ENCODE data around the gene RTN4R. TPM values are rescaled to one million over a fixed set of nuclear protein-coding genes. Genes with fewer than 3 reads are reported as not detected.
"Not testable (repeated sequence)": the region's sequence is repeated elsewhere in the genome, so short reads cannot be mapped to it uniquely, and the experiment has no call there.

The RTN4R gene
- total RNA-seq, 1 experiment from 2014 or later: 11.1 TPM

GRCh38 chr22:20280866-20281265 lies 12.7 kb upstream of the RTN4R start:
- no peaks in the 10 kb centered on the region for H3K9me3 ChIP-seq
- BruUV-seq (replicated peaks): no TSS peak
- Mint-ChIP-seq H3K9me3 (ENCODE audit: unreplicated experiment) (no peaks in the 10 kb centered on the region), H3K27me3 (ENCODE audit: insufficient read depth, unreplicated experiment) (peaks cover 7% of the 10 kb centered on the region), H3K4me1 (ENCODE audit: low read depth, unreplicated experiment) (no peaks in the 10 kb centered on the region), H3K36me3 (ENCODE audit: insufficient read depth, unreplicated experiment) (no peaks in the 10 kb centered on the region), H3K27ac (ENCODE audit: unreplicated experiment) (no peak overlapping the region), H3K4me3 (ENCODE audit: unreplicated experiment) (no peak overlapping the region)
- POLR2A ChIA-PET: no interaction called here
- H3K4me1 ChIP-seq: no peaks in the 10 kb centered on the region
- no peak overlapping the region for H3K4me3 ChIP-seq (ENCODE audit: low read depth, low read length)
- intact Hi-C loops (cut with micrococcal nuclease; ENCODE audit: unreplicated experiment): no loop called here
- DNase-seq: no peak
- CTCF ChIA-PET: no interaction called here
- no peaks in the 10 kb centered on the region for H3K27me3 ChIP-seq (replicated peaks; ENCODE audit: control insufficient read depth, insufficient read depth, low read length)
- H3K36me3 ChIP-seq (ENCODE audit: control insufficient read depth, insufficient read depth, low read length): no peaks in the 10 kb centered on the region
- no peak for TF ChIP-seq CTCF (IDR thresholded peaks at IDR 0.05; ENCODE audit: insufficient read depth in 1 of 2, low read depth in 1 of 2, low read length in 1 of 2, severe bottlenecking in 1 of 2, unreplicated experiment in 1 of 2)

GRCh38 chr22:20280163-20280562 lies 12.0 kb upstream of the RTN4R start:
- H3K4me1 Mint-ChIP-seq (ENCODE audit: low read depth, unreplicated experiment); H3K27me3 Mint-ChIP-seq (ENCODE audit: insufficient read depth, unreplicated experiment); H3K4me3 Mint-ChIP-seq (ENCODE audit: unreplicated experiment); H3K9me3 ChIP-seq; H3K27ac Mint-ChIP-seq (ENCODE audit: unreplicated experiment); H3K4me1 ChIP-seq; intact Hi-C loops (cut with micrococcal nuclease; ENCODE audit: unreplicated experiment); POLR2A ChIA-PET; DNase-seq; H3K9me3 Mint-ChIP-seq (ENCODE audit: unreplicated experiment); CTCF ChIA-PET; H3K27me3 ChIP-seq (replicated peaks; ENCODE audit: control insufficient read depth, insufficient read depth, low read length); BruUV-seq (replicated peaks); H3K36me3 ChIP-seq (ENCODE audit: control insufficient read depth, insufficient read depth, low read length); H3K36me3 Mint-ChIP-seq (ENCODE audit: insufficient read depth, unreplicated experiment); H3K4me3 ChIP-seq (ENCODE audit: low read depth, low read length): not testable (repeated sequence)

- Histone ChIP-seq H3K4me1 (no peaks in the 10 kb centered on the region), H3K4me3 (ENCODE audit: low read depth, low read length) (no peak overlapping the region), H3K9me3 (no peaks in the 10 kb centered on the region), H3K36me3 (ENCODE audit: control insufficient read depth, insufficient read depth, low read length) (no peaks in the 10 kb centered on the region), H3K27me3 (replicated peaks; ENCODE audit: control insufficient read depth, insufficient read depth, low read length) (no peaks in the 10 kb centered on the region)
- Mint-ChIP-seq H3K36me3 (ENCODE audit: insufficient read depth, unreplicated experiment) (no peaks in the 10 kb centered on the region), H3K9me3 (ENCODE audit: unreplicated experiment) (no peaks in the 10 kb centered on the region), H3K27ac (ENCODE audit: unreplicated experiment) (no peak overlapping the region), H3K4me3 (ENCODE audit: unreplicated experiment) (no peak overlapping the region), H3K27me3 (ENCODE audit: insufficient read depth, unreplicated experiment) (peaks cover 7% of the 10 kb centered on the region), H3K4me1 (ENCODE audit: low read depth, unreplicated experiment) (no peaks in the 10 kb centered on the region)
- TF ChIP-seq CTCF (IDR thresholded peaks at IDR 0.05; ENCODE audit: insufficient read depth in 1 of 2, low read depth in 1 of 2, low read length in 1 of 2, severe bottlenecking in 1 of 2, unreplicated experiment in 1 of 2): no peak
- ChIA-PET POLR2A (no interaction called here), CTCF (no interaction called here)
- no peak for DNase-seq
- BruUV-seq (replicated peaks): no TSS peak
- intact Hi-C loops (cut with micrococcal nuclease; ENCODE audit: unreplicated experiment): no loop called here
Observed at GRCh38 chr22:20279662-20280134, 11.6 kb upstream of the RTN4R start.

GRCh38 chr22:20278726-20279490 lies 10.8 kb upstream of the RTN4R start:
- BruUV-seq (replicated peaks): not testable (repeated sequence)

GRCh38 chr22:20277936-20278635 lies 10.0 kb upstream of the RTN4R start:
- H3K27me3 Mint-ChIP-seq (ENCODE audit: insufficient read depth, unreplicated experiment); H3K4me3 ChIP-seq (ENCODE audit: low read depth, low read length); H3K36me3 ChIP-seq (ENCODE audit: control insufficient read depth, insufficient read depth, low read length); CTCF ChIA-PET; H3K9me3 ChIP-seq; DNase-seq; H3K4me3 Mint-ChIP-seq (ENCODE audit: unreplicated experiment); H3K27ac Mint-ChIP-seq (ENCODE audit: unreplicated experiment); POLR2A ChIA-PET; intact Hi-C loops (cut with micrococcal nuclease; ENCODE audit: unreplicated experiment); H3K27me3 ChIP-seq (replicated peaks; ENCODE audit: control insufficient read depth, insufficient read depth, low read length); H3K9me3 Mint-ChIP-seq (ENCODE audit: unreplicated experiment); BruUV-seq (replicated peaks); H3K4me1 Mint-ChIP-seq (ENCODE audit: low read depth, unreplicated experiment); H3K36me3 Mint-ChIP-seq (ENCODE audit: insufficient read depth, unreplicated experiment); H3K4me1 ChIP-seq: not testable (repeated sequence)

More at GRCh38 chr22:20278726-20279490, 10.8 kb upstream of the RTN4R start:
- POLR2A ChIA-PET; H3K4me1 Mint-ChIP-seq (ENCODE audit: low read depth, unreplicated experiment); H3K27ac Mint-ChIP-seq (ENCODE audit: unreplicated experiment); H3K36me3 ChIP-seq (ENCODE audit: control insufficient read depth, insufficient read depth, low read length); H3K4me1 ChIP-seq; intact Hi-C loops (cut with micrococcal nuclease; ENCODE audit: unreplicated experiment); H3K4me3 Mint-ChIP-seq (ENCODE audit: unreplicated experiment); H3K4me3 ChIP-seq (ENCODE audit: low read depth, low read length); H3K27me3 ChIP-seq (replicated peaks; ENCODE audit: control insufficient read depth, insufficient read depth, low read length); CTCF ChIA-PET; H3K9me3 Mint-ChIP-seq (ENCODE audit: unreplicated experiment); H3K27me3 Mint-ChIP-seq (ENCODE audit: insufficient read depth, unreplicated experiment); H3K36me3 Mint-ChIP-seq (ENCODE audit: insufficient read depth, unreplicated experiment); DNase-seq; H3K9me3 ChIP-seq: not testable (repeated sequence)

Measured in Caco-2 (cell line).